Neural progenitor cell (in vitro differentiated cells): Measurements from ENCODE around the gene OIP5.

Source experiments
- EZH2phosphoT487 ChIP-seq: fragments of 200-600 bp; sonication (generic); IDR thresholded peaks from 2 replicates; pipeline ENCODE4 v1.6.1; 2017; ENCODE audit warnings: antibody characterized with exemption
- TF ChIP-seq, protein P1 (sequence below): fragments of 200-600 bp; sonication (generic); IDR thresholded peaks from 2 replicates; pipeline ENCODE4 v1.5.1; 2017; ENCODE audit warnings: antibody characterized with exemption, mild to moderate bottlenecking

DNA sequence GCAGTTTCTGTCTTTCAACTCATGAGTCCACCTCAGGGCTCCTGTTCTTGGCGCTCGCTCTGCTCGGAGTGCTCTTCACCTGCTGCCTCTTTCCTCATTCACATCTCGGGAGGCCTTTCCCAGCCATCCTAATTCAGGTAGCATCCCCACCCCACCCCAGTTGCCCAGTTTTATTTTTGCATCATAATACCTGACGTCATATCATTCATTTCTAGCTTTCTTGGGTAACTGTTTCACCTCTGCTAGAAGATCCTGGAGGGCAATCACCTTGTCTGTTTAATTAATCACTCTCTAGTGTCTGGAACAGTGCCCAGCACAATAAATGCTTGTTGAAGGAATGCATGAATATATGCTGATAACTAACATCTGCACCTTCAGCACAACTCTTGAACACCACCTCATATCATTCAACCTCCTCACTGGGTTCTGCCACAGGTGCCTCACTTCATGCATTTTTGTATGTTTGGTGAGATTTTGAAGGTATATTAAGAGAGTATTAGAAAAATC, 7.9 kb upstream of the OIP5 start:
- TF ChIP-seq, protein P1, sequence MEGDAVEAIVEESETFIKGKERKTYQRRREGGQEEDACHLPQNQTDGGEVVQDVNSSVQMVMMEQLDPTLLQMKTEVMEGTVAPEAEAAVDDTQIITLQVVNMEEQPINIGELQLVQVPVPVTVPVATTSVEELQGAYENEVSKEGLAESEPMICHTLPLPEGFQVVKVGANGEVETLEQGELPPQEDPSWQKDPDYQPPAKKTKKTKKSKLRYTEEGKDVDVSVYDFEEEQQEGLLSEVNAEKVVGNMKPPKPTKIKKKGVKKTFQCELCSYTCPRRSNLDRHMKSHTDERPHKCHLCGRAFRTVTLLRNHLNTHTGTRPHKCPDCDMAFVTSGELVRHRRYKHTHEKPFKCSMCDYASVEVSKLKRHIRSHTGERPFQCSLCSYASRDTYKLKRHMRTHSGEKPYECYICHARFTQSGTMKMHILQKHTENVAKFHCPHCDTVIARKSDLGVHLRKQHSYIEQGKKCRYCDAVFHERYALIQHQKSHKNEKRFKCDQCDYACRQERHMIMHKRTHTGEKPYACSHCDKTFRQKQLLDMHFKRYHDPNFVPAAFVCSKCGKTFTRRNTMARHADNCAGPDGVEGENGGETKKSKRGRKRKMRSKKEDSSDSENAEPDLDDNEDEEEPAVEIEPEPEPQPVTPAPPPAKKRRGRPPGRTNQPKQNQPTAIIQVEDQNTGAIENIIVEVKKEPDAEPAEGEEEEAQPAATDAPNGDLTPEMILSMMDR = no peak
- TF ChIP-seq EZH2phosphoT487 = no peak
